ENCODE measurements around the gene GRAP2. TPM values are rescaled to one million over a fixed set of nuclear protein-coding genes. Genes with fewer than 3 reads are reported as not detected.

Gene GRAP2
- total RNA-seq, 1 donor from 2014 or later, result not detected

- DNase-seq (ENCODE audit: low read depth), result no peak
- no peak overlapping the region for H3K4me3 ChIP-seq (ENCODE audit: low read depth, low read length)
- no peak for TF ChIP-seq CTCF (conservative IDR thresholded peaks at IDR 0.05; ENCODE audit: low read depth, low read length)
These were observed 25.2 kb downstream of the GRAP2 start for GRCh38 chr22:39925909-39926679.

GRCh38 chr22:39926753-39927152 lies 25.9 kb downstream of the GRAP2 start:
- H3K4me3 ChIP-seq (ENCODE audit: low read depth, low read length), result no peak overlapping the region
- TF ChIP-seq CTCF (conservative IDR thresholded peaks at IDR 0.05; ENCODE audit: low read depth, low read length), result no peak
- no peak for DNase-seq (ENCODE audit: low read depth)

- DNase-seq (ENCODE audit: low read depth), result no peak
- no peak for TF ChIP-seq CTCF (conservative IDR thresholded peaks at IDR 0.05; ENCODE audit: low read depth, low read length)
- no peak overlapping the region for H3K4me3 ChIP-seq (ENCODE audit: low read depth, low read length)
These were observed 26.7 kb downstream of the GRAP2 start for GRCh38 chr22:39927544-39927943.

GRCh38 chr22:39928536-39929520 lies 27.9 kb downstream of the GRAP2 start:
- no peak for TF ChIP-seq CTCF (conservative IDR thresholded peaks at IDR 0.05; ENCODE audit: low read depth, low read length)
- DNase-seq (ENCODE audit: low read depth), result no peak
- H3K4me3 ChIP-seq (ENCODE audit: low read depth, low read length), result no peak overlapping the region

- DNase-seq (ENCODE audit: low read depth), result no peak
- H3K4me3 ChIP-seq (ENCODE audit: low read depth, low read length), result no peak overlapping the region
- no peak for TF ChIP-seq CTCF (conservative IDR thresholded peaks at IDR 0.05; ENCODE audit: low read depth, low read length)
These were observed 30.4 kb downstream of the GRAP2 start for GRCh38 chr22:39931251-39931650.

- DNase-seq (ENCODE audit: low read depth), result no peak
- no peak for TF ChIP-seq CTCF (conservative IDR thresholded peaks at IDR 0.05; ENCODE audit: low read depth, low read length)
- no peak overlapping the region for H3K4me3 ChIP-seq (ENCODE audit: low read depth, low read length)
These were observed 31.3 kb downstream of the GRAP2 start for GRCh38 chr22:39932166-39932565.
